ENCODE results near the gene FUOM.

DNA sequence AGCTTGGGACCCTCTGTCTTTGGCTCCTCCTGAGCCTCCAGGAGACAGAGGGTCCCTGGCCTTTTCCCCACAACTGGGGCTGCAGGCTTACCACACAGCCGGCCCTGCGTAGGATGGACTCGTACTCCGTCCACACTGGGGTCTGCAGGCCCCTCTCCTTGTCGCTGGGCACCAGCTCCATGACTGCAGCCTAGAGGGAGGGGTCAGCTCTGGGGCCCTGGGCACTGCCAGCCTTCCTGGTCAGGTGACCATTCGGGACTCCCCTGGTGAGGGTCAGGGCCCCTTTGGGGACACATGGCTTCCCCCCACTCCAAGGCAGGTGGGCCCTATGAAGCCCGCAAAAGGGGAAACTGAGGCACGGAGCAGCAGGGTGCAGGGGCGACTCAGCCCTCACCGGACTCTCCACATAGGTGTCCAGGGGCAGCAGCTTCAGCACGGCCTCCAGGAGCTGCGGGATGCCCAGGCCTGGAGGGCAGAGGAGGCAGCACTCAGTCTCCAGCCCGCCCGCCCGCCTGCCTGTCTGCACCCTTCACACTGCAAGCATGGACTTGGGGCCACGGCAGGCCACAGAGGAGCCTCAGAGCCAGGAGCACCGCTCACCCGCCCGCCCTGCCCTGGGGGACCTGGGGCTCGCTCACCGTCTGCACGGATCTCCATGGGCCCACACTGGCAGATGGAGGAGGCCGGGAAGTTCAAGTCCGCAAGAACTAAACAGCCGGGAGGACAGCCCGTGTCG lies 1.1 kb downstream of the FUOM start:
- no peak for TF ChIP-seq POLR2A (IDR thresholded peaks at IDR 0.05)
- TF ChIP-seq, protein P1, sequence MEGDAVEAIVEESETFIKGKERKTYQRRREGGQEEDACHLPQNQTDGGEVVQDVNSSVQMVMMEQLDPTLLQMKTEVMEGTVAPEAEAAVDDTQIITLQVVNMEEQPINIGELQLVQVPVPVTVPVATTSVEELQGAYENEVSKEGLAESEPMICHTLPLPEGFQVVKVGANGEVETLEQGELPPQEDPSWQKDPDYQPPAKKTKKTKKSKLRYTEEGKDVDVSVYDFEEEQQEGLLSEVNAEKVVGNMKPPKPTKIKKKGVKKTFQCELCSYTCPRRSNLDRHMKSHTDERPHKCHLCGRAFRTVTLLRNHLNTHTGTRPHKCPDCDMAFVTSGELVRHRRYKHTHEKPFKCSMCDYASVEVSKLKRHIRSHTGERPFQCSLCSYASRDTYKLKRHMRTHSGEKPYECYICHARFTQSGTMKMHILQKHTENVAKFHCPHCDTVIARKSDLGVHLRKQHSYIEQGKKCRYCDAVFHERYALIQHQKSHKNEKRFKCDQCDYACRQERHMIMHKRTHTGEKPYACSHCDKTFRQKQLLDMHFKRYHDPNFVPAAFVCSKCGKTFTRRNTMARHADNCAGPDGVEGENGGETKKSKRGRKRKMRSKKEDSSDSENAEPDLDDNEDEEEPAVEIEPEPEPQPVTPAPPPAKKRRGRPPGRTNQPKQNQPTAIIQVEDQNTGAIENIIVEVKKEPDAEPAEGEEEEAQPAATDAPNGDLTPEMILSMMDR (IDR thresholded peaks at IDR 0.05), result no peak

All from uterus (tissue), 2 donors.